HG03135 (cell line): ENCODE results near the gene CDKL1.

Experiments used
- ATAC-seq: cut with Tn5 transposase; IDR thresholded peaks from one replicate; pipeline ENCODE4 v1.9.1; 2021; ENCODE audit warnings: mild to moderate bottlenecking, moderate library complexity; ENCODE audit not compliant: unreplicated experiment

Gene CDKL1

DNA sequence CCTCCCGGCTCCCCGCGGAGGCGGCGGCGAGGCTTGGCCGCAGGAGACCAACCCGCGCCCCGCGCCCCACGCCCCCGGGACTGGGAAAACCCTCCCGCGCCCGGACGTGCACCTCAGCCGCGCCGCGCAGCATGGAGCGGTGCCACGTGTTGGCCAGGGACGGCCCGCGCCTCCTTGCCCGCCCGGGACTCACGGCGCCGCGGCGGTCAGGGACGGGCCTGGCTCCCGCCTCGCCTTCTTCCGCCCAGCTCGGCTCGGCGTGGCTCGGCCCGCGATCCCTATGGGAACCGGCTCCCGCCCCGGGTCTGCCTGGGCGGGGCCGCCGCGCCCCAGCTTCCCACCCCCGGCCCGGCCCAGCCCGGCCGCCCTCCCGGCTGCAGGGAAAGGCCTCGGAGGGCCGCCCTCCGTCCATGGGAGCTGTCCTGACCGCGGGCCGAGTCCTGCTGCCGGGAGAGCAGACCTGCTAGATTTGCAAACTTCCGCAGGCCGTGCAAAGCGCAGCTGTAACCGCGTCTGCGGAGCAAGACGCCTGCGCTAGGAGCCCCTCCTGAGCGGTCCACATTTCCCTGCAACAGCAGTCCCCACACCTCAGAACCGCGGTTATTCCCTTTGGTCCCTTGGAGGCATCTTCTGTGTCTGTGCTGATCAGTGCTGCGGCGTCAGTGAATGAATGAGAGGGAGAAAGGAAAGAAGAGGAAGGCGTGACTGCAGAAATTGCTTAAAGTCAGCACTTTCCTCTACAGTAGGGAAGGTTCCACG is at the start of gene CDKL1:
Gene CDKL1, minus strand, starts transcription at position 251 of the 759 bp plus-strand sequence. CDS start 1,013 bp downstream, outside the sequence.
- ATAC-seq = peak; percentile 51

DNA sequence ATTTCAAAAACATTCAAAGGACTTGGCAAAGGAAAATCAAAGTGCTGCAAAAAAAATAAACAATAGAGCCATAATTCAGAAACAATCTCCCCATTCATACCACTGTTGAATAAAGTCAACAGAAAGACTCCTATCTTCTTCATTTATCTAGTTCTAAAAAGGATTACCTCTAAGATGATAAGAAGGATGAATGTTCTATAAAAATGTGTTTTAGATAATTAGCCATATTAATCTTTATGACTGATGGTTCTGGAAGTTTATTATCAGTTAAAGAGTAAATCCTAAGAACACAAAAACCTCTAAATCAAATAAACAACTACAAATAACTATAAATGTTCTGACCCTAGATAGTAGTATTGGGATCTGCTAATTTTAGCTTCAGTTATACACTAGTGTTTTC is 37.8 kb upstream of the CDKL1 start:
- ATAC-seq = no peak

DNA sequence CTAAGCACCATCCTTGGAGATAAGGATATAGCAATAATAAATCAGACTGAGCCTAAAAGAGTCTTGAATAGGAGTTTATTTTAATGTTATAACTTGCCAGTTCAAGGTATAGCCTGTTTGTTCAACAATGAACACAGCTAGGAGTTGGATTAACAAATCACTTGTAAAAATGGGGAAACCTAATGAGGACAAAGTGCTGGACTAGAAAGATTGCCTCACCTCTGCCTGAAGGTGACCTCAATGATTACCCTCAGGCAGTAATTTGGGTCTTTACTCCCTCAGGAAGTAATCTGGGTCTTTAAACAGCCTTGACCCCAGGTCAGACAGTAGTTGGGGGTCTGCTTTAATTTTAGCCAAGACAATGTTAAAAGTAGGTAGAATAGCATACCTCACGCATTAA is 35.5 kb upstream of the CDKL1 start:
- no peak for ATAC-seq

- no peak for ATAC-seq
These were observed 29.1 kb upstream of the CDKL1 start for GRCh38 chr14:50425816-50426215.

DNA sequence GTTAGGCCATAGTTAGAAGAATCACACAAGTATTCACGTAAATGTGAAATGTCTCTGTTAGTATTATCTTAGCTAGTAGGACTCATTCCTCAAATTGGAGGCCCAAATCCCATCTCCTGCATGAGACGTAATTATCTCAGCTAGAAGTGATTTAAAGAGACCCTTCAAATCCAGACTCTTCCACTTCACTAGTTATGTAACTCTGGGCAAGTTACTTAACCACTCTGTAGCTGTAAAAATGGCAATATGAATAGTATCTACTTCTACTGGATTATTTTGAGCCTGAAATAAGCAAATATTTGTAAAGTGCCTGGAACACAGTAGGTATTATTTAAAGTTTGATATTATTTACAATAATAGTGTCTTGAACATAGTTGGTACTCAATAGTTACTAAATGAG is 28.4 kb upstream of the CDKL1 start:
- no peak for ATAC-seq

- no peak for ATAC-seq
These were observed 26.8 kb upstream of the CDKL1 start for GRCh38 chr14:50423529-50423928.

DNA sequence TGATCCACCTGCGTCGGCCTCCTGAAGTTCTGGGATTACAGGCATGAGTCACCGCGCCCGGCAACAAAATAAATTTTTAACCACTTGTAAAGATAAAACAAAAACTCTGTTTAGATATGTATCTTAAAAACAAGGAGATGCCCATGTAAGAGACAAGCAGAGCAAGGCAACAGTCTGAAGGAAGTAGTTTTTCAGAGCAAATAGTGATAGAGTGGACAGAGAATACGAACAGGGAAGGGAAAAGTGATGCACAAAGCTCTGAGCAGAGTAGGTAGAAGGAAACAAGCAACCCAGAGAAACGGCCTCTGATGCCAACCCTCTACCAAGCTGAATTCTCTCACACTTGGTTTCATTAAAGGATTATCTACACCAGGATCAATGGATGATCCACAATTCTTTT is 24.8 kb upstream of the CDKL1 start:
- no peak for ATAC-seq

DNA sequence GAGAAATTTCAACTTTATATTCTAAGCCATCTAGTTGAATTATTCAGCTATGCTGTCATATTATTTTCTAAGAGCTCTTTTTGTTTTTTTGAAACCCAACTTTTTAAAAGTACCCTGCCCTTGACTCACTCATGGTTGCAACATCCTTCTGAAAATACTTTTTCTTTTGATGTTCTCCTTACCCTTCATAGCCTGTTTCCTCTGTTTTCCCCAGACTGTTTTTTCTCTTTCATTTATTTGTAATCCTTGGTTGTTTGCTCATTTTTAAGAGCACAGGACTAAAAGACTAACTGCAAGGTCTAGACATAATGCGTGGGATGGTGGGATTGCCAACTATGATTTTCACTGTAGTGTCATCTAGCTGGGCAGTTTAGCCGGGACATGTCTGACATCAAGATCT is 21.2 kb upstream of the CDKL1 start:
- no peak for ATAC-seq

GRCh38 chr14:50410921-50411320 is 14.2 kb upstream of the CDKL1 start:
- no peak for ATAC-seq

GRCh38 chr14:50410071-50410470 is 13.4 kb upstream of the CDKL1 start:
- ATAC-seq = no peak

DNA sequence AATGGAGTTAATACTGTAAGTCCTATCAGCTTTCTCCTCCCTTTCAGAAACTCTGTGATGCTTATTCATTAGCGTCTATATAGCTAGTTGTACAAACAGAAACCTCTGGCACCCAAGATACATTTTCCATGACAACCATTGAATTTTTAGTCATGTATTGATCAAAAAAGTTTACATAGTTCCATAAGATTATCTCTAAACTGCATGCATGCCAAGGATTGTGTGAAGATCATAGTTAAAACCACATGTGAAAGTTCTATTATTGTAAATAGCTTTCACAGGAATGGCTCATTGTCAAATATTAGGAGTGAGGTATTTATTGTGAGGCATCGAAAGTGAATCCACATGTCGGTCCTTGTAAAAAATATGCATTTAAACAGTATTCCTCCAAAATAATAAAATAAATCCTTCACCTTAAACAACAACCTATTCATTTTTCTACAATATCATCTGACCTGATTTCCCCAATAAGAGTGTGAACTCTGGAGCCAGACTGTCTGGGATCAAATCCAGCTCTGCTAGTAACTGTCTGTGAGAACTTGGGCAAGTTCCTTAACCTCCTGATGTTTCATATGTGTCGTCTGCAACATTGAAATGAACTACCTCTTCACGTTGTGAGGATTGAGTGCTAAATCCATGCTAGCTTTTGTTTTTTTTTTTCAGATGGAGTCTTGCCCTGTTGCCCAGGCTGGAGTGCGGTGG is 10.6 kb upstream of the CDKL1 start:
- ATAC-seq = no peak

GRCh38 chr14:50403419-50403818 is 6.7 kb upstream of the CDKL1 start:
- ATAC-seq = no peak

DNA sequence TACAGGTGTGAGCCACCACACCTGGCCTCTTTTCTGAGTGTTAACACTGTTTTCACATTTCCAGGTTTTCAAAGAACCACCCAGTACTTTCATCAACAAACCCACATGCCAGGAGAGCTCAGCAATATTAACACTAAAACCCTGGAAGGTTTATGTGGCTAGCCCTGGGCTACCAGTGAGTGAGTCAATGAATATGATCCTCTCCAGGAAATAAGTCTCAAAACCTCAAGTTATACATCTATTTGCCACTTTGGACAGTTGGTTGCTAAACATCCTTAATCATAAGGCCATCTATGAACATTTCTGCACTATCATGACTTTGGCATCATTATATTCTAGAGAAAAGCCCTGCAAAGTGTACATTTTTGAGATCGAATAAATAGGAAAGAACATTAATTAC is 6.3 kb upstream of the CDKL1 start:
- no peak for ATAC-seq

DNA sequence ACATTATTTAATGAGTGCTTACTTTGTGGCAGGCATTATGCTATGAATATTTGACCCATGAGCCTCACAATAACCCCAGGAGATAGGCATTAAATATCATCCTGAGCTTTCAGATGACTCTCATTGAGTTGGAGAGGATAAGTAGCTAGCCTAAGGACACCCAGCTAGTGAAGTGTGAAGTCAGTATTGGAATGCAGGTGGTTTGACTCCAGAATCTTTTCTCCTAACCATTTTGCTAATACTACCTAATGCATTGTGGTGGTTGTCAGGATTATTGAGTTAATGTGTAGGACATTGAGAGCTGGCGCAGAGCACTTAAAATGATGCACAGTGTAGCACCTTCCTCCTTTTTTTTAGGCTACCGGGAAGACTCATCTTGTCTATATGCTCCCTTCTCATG is 3.8 kb upstream of the CDKL1 start:
- ATAC-seq = no peak

GRCh38 chr14:50399251-50400032 is 2.8 kb upstream of the CDKL1 start:
- ATAC-seq = no peak

GRCh38 chr14:50398189-50398580 is 1.5 kb upstream of the CDKL1 start:
- no peak for ATAC-seq

- no peak for ATAC-seq
These were observed 908 bp upstream of the CDKL1 start for GRCh38 chr14:50397390-50398188.

DNA sequence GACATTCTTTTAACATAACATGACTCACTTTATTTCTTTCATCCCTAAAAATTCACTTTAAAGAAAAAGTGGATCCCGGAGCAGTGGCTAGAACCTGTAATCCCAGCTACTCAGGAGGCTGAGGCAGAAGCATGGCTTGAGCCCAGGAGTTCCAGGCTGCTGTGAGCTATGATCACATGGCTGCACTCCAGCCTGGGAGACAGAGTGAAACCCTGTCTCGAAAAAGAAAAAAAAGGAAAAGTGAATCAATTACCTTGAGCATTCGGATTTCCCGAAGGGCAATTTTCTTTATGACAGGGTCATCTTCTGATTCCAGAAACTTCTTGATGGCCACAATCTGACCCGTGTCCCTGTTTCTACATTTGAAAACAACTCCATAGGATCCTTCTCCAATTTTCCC is 1.2 kb downstream of the CDKL1 start:
- no peak for ATAC-seq

GRCh38 chr14:50394713-50395112 is 2.0 kb downstream of the CDKL1 start:
- no peak for ATAC-seq

- ATAC-seq = no peak
These were observed 6.8 kb downstream of the CDKL1 start for GRCh38 chr14:50389668-50390441.
